HUDEP-2 (cell line): ENCODE measurements around the gene KANSL2.
"Not testable (repeated sequence)": the region's sequence is repeated elsewhere in the genome, so short reads cannot be mapped to it uniquely, and the experiment has no call there.

ENCODE experiments used
- DNase-seq, 76 experiments: peaks; one replicate each; lab custom pipeline; 2025; ENCODE audit not compliant: unreplicated experiment in 76 of 76; lab: John Stamatoyannopoulos, UW

The KANSL2 gene

DNA sequence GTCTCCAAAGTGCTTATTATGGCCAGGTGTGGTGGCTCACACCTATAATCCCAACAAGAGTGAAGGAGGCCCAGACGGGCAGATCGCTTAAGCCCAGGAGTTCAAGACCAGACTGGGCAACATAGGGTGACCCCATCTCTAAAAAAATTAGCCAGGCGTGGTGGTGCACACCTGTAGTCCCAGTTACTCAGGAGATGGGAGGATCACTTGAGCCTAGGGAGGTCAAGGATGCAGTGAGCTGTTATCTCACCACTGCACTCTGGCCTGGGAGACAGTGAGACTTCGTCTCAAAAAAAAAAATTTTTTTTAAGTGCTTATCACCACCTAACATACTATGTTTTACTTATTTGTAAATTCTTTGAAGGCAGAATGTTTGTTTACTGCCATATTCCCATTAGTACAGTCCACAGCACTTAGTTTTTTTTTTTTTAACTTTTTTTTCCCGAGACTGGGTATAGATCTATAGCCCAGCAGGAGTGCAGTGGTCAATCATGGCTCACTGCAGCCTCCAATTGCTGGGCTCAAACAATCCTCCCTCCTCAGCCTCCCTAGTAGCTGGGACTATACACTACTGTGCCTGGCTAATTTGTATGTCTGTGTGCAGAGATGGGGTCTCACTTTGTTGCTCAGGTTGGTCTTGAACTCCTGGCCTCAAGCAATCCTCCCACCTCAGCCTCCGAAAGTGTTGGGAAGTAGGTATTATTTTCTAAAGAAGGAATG, 4.7 kb upstream of the KANSL2 start:
- peak in 2 of 76 experiments; percentile 18 to 24 for DNase-seq

DNA sequence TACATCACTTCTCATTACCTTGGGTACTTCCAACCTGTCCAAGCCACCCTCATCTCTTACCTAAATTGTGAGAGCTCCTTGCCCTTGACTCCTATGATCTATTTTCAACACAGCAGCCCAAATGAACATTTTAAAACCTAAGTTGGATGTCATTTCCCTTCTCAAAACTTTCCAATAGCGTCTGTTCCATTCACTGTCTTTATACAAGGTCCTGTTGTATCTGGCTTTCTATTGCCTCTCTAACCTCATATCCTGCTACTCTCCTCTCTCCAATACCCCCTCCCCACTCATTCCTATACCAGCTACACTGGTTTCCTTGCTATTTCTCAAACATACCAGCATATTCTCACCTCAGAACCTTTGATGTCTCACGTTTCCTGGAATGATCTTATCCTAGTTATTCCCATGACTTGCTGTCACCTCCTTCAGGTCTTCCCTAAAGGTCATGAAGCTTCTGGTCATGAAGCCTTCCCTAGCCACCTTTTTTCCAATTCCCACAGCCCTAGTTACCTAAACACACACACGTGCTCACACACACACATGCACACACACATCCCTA, 4.1 kb upstream of the KANSL2 start:
- DNase-seq = no peak

DNA sequence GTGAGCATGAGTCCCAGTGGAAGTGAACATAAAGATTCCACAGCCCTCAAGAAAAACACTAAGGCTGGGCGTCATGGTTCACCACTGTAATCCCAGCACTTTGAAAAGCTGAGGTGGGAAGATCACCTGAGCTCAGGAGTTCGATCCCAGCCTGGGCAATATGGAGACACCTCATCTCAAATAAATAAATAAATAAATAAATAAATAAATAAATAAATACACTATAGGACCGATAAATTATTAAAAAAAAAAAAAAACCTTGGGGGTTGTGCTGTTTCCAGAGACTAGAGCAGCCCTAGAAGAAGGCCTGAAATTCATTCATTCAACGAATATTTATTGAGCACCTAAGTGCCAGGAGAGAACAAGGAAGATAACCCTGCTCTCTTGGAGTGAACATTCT, 1.5 kb upstream of the KANSL2 start:
- no peak for DNase-seq

DNA sequence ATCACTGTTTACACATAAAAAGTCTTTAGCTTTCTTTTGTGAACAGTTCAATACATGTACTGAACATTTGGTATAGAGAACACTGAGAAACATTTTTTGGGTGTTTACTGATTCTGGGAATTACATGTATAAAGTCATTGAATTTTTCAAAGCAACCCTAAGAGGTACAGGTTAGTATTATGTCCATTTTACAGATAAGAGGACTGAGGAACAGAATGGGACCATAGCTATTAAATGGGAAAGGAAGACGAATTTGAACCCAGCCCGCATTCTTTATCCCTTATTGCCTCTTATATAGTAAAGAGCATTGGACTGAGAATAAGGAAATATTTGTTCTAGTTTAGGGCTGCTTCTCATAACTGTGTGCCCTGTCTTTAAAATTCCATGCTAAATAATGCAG, 889 bp upstream of the KANSL2 start:
- DNase-seq = no peak

DNA sequence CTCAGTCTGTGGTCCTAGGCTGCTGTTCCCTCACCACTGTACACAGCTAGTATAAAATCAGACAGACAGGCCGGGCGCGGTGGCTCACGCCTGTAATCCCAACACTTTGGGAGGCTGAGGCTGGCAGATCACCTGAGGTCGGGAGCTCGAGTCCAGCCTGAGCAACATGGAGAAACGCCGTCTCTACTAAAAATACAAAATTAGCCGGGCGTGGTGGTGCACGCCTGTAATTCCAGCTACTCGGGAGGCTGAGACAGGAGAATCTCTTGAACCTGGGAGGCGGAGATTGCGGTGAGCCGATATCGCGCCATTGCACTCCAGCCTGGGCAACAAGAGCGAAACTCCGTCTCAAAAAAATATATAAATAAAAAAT, 481 bp upstream of the KANSL2 start:
- DNase-seq = peak in 1 of 76 experiments; percentile 35

DNA sequence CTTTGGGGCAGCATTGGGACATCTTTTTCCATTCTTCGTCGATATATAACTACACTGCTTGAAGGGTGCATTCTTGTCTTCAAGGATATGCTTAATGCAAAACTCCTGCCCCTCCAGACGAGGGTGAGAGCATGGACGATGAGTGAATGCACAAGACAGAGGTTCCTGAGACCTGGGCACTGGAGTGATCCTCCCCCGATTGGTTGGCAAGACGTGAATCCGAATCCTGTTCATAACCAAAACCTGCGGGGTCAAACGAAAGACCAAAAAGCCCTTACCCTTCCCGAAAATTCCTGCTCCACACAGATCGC, 684 bp downstream of the KANSL2 start:
- DNase-seq = peak in 4 of 76 experiments; percentile 5 to 46 (median 26)

DNA sequence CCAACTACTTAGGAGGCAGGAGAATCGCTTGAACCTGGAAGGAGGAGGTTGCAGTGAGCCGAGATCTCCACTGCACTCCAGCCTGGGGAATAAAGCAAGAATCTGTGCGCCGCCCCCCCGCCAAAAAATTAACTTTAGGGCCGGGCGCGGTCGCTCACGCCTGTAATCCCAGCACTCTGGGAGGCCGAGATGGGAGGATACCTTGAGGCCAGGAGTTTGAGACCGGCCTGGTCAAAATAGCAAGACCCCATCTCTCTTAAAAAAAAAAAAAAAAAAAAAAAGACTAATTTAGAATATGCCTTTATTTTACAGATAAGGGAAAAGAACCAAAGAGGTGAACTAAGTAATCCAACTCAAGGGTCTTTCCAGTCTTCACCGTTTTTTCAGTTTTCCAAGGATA, 1.2 kb downstream of the KANSL2 start:
- DNase-seq = no peak

DNA sequence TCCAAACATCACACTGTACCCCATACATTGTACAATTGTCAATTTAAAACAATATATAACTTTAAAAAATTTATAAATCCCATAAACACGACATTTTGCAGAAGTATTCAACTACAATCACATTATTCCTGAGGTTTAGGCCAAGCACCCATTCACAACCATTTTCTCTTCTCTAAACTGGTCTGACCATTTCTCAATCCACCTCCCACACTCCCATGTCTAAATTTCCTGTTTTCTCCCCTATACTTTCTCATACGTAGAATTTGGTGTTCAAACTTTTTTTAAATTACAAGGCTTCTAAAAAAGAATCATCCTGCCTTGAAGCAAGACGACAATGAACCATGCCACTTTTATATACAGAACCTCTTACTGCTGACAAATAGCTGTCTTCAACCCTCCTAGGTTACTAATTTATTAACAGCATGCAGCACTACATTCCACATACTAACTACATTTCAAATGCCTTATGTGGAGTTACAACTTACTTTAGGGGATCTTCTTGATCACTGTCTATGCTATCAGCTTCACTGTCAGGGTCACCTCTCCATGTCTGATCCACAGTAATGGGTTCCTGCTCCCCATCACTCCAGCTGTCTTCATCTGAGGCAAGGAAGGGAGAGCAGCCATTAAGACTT, 3.4 kb downstream of the KANSL2 start:
- no peak for DNase-seq

DNA sequence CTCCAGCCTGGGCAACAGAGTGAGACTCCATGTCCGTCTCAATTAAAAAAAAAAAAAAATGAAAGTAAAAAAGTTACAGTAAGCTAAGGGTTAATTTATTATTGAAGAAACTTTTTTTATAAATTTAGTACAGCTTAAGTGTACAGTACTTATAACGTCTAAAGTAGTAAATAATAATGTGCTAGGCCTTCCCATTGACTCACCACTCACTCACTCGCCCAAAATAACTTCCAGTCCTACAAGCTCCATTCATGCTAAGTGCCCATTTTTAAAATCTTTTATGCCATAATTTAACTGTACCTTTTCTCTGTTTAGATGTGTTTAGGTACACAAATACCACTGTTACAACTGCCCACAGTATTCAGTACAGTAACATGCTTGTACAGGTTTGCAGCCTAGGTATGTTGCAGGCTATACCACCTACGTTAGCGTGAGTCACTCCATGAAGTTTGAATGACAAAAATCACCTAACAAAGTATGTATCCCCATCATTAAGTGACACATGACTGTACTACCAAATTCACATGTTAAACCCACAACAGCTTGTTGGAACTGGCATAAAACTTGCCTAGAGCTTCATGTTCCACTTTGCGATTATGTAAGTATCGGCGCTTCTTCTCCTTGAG, 10.7 kb downstream of the KANSL2 start:
- no peak for DNase-seq

DNA sequence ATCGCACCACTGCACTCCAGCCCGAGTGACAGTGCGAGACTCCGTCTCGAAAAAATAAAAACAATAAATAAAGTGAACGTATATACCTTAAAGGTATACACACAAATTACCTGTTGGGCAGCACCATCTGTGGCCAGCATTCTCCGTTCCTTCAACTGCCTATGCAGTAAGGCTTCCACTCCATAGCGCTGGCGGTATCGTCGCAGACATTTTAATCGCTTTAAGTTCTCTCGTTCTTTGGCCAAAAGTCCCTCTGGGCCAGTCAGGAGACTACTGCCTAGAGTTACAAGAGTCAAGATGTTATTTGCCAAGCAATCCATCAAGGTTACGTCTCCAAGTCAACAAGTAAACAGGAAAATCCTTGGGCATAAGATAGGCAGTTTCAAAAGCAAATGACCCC, 13.0 kb downstream of the KANSL2 start:
- no peak for DNase-seq

DNA sequence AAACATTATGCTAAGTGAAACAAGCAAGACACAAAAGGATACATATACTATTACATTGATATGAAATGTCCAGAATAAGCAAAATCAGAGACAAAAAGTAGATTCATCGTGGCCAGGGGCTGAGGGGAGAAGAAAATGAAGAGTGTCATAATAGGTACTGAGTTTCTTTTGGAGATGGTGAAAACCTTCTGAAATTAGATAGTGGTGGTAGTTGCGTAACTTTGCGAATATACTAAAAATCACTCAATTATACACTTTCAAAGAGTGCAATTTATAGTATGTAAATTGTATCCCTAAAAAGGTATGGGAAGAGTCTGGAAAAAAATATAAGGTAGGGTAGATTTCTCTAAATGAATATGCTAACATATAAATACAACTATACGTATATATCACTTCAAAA, 22.2 kb downstream of the KANSL2 start:
- DNase-seq = no peak

DNA sequence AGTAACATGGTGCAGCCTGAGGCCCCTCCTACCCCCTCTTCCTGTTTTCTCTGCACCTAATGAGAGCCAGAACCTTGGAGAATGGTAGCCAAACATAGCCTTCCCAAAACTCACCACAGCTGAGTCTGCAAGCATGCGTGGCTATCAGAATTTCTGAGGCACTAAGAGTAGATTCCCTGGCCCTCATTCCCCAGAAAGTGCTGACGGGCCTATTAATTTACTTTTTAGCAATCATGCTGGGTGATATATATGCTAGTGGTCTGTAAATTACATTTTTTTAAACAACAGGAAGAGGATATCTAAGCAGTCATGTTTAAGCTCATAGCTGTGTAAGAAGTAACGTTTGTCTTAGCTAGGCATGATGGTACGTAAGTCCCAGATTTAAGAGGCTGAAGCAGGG, 30.4 kb downstream of the KANSL2 start:
- peak in 1 of 76 experiments; percentile 1 for DNase-seq

DNA sequence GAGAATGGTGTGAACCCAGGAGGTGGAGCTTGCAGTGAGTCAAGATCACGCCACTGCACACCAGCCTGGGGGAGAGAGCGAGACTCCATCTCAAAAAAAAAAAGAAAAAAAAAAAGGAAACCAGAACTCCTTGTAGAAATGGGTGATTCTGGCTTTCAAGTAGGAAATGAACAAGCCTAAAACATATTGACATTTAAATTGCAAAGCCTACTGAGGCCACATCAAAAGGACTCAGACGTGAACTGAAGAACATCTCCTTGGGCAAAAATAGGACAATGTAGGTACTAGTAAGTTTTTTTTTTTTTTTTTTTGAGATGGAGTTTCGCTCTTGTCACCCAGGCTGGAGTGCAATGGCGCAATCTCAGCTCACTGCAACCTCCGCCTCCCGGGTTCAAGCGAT, 36.7 kb downstream of the KANSL2 start:
- not testable (repeated sequence) for DNase-seq

DNA sequence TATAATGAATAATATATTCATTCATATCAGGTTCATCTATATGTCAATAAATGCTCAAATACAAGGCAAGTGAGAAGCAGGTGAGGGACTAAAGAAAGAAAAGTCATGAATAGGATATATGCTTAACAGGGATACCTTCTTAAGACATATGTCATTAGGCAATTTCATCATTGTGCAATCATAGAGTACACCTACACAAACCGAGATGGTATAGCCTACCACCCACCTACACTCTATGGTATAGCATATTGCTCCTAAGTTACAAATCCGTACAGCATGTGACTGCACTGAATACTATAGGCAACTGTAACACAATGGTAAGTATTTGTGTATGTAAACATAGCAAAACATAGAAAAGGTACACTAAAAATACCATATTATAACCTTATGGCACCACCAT, 39.0 kb downstream of the KANSL2 start:
- DNase-seq = no peak

DNA sequence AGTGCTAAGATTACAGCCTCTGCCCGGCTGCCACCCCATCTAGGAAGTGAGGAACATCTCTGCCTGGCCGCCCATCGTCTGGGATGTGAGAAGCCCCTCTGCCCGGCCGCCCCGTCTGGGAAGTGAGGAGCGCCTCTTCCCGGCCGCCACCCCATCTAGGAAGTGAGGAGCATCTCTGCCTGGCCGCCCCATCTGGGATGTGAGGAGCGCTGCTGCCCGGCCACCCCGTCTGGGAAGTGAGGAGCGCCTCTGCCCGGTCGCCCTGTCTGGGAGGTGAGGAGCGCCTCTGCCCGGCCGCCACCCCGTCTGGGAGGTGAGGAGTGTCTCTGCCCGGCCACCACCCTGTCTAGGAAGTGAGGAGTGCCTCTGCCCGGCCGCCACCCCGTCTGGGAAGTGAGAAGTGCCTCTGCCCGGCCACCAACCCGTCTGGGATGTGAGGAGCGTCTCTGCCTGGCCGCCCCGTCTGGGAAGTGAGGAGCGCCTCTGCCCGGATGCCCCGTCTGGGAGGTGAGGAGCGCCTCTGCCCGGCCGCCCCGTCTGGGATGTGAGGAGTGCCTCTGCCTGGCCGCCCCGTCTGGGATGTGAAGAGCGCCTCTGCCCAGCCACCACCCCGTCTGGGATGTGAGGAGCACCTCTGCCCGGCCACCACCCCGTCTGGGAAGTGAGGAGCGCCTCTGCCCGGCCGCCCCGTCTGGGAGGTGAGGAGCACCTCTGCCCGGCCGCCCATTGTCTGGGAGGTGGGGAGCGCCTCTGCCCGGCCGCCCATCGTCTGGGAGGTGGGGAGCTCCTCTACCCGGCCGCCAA, 40.1 kb downstream of the KANSL2 start:
- DNase-seq = not testable (repeated sequence)

DNA sequence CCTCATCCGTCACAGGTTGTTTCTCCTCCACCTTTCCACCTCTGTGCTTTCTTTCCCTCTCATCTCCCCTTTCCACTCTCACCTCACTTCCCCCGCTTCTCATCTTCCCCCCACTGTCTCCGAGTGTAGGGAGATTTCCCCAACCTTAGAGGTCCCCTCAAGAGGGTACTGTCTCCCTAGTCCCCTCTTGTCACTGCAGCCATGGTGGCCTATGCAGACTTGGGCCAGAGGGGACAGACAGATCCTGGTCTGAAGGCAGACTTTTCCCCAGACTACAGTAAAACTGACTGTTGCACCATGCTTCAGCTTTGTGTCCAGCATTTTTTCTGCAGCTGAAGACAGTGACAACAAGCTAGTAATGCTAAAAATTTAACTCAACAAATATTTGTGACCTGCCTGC, 41.2 kb downstream of the KANSL2 start:
- no peak for DNase-seq

DNA sequence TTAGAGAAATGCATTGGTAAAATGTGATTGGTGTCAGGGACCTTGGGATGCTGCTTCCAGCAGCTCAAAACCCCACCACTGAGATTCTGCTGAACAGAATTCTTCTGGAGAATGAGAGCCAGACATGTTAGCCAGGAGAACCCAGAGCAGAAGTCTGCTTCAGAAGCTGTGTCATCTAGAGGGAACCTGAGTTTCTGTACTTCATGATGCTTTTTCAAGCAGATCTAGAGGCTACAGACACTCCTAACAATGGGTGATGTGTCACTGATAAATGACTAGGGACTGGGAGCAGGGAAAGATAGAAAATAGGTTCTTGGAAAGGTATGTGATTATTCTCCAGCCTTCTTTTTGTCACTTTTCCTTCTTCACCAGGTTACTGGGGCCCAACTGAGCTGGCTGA, 41.6 kb downstream of the KANSL2 start:
- no peak for DNase-seq

DNA sequence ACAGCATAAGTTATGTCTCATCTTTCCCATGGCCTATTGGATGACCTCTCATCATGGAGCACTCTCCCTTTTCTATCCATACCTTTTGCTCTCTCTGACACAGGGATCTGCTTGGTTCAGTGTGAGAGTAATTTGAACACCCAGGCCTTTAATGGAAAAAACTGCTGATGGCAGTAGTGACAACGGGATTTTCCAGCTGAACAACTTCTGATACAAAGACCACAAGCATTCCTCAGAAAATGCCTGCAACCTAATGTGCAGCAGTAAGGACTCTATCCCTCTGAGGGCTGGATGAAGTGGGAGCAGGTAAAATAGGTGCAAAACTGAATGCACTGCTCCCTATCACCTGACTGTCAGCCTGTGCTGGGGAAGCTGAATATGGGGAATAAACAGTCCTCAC, 51.0 kb downstream of the KANSL2 start:
- no peak for DNase-seq

DNA sequence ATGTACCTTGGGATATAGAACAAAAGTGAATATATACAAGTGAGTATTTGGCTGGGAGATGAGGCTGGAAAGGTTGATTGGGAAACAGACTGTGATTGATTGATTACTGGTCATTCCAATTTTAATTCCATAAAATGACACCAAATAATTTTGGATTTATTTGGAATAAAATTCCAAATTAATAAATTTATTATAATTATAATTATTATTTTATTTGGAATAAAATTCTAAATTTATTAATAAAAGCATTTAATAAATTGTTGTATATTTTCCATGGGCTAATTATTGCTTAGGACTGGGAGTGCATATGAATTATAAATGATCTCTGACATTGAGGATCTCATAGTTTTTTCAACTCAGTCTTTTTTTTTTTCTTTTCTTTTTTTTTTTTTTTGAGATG, 51.7 kb downstream of the KANSL2 start:
- no peak for DNase-seq

DNA sequence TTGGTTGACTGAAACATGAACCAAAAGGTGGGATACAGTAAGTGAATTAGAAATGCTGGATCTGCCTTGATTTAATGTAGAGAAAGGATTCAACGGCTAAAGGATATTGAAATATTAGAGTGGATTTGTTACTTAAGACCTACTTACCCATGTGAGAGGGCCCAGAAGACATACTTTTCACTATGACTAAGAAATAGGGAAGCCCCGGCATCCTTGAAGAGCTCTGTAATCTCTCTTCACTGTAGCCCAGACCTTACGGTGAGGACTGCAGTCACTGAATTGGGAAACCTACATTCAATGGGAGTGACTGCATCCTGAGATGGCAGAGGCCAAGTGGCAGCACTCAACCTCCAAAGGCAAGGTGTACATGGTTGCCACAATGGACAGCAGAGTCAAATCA, 52.5 kb downstream of the KANSL2 start:
- DNase-seq = no peak

DNA sequence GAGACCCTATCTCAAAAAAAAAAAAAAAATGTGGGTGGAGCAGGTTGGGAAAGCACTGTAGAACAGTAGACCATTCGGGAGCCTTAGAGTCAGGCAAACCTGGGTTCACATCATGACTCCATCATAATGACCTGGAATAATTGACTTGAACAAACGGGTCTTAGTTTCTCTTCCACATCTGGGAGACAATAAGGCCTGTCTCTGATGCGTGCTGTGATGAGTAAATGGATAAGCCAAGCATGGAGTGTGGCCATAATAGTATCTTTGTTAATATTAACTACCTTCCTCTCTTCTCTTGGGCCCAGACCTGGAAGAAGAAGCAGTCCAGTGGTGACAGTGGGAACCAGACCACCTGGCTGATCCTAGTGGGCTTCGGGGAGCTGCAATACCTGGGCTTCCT, 54.5 kb downstream of the KANSL2 start:
- no peak for DNase-seq
